Vagina (tissue), 2 donors: ENCODE measurements around the gene STOX2.

Experiments used
- CTCF ChIP-seq, 3 experiments: fragments of 450-650 bp in 2 of 3; fragments of 200-600 bp in 1 of 3; sonication (generic) in 1 of 3; IDR thresholded peaks; one replicate each; pipeline ENCODE4 v1.5.1; 2017 to 2019; ENCODE audit warnings: antibody characterized with exemption in 3 of 3, mild to moderate bottlenecking in 2 of 3, moderate library complexity in 2 of 3
- POLR2A ChIP-seq, 2 donors: fragments of 450-650 bp; IDR thresholded peaks; one replicate each; pipeline ENCODE4 v1.6.1; 2017; ENCODE audit warnings: antibody characterized with exemption in 2 of 2, mild to moderate bottlenecking in 2 of 2, moderate library complexity in 2 of 2

- TF ChIP-seq CTCF (IDR thresholded peaks at IDR 0.05) (no peak), POLR2A (IDR thresholded peaks at IDR 0.05) (no peak)
Observed at GRCh38 chr4:183962419-183962818, 57.3 kb downstream of the STOX2 start.
